ENCODE results near the gene ERICH2.

Gene ERICH2

GRCh38 chr2:170846314-170846713, 76.1 kb downstream of the ERICH2 start:
- DNase-seq: no peak

GRCh38 chr2:170847716-170848115, 77.5 kb downstream of the ERICH2 start:
- DNase-seq: no peak

Data from activated naive CD4-positive, alpha-beta T cell treated with Interleukin-2 at 50 U/mL for 16 hours (primary cell).